Rectal smooth muscle tissue (tissue), 1 donor: ENCODE measurements around the gene ZNF212.
"Not testable (repeated sequence)": the region's sequence is repeated elsewhere in the genome, so short reads cannot be mapped to it uniquely, and the experiment has no call there.

ENCODE experiments used
- H3K27ac ChIP-seq: one replicate; pipeline ENCODE4 v1.7.0; 2013; ENCODE audit warnings: low read depth, low read length, inconsistent platforms
- H3K27me3 ChIP-seq: one replicate; pipeline ENCODE4 v1.7.0; 2013; ENCODE audit warnings: low read length; ENCODE audit not compliant: control insufficient read depth, insufficient read depth
- H3K36me3 ChIP-seq: one replicate; pipeline ENCODE4 v1.7.0; 2013; ENCODE audit warnings: low read length; ENCODE audit not compliant: control insufficient read depth, insufficient read depth
- H3K4me1 ChIP-seq: one replicate; pipeline ENCODE4 v1.7.0; 2013; ENCODE audit warnings: low read length; ENCODE audit not compliant: control insufficient read depth, insufficient read depth
- H3K4me3 ChIP-seq: one replicate; pipeline ENCODE4 v1.7.0; 2013; ENCODE audit warnings: low read length
- H3K9ac ChIP-seq: one replicate; pipeline ENCODE4 v1.7.0; 2013; ENCODE audit warnings: low read length

Gene ZNF212

GRCh38 chr7:149225656-149226055, 13.8 kb upstream of the ZNF212 start:
- Histone ChIP-seq H3K9ac (no peak overlapping the region), H3K36me3 (peaks cover 11% of the 10 kb centered on the region), H3K27ac (no peak overlapping the region), H3K4me3 (no peak overlapping the region), H3K27me3 (no peaks in the 10 kb centered on the region), H3K4me1 (no peaks in the 10 kb centered on the region)

GRCh38 chr7:149226366-149226765, 13.1 kb upstream of the ZNF212 start:
- not testable (repeated sequence) for H3K36me3 ChIP-seq, H3K27ac ChIP-seq

GRCh38 chr7:149226840-149227494, 12.5 kb upstream of the ZNF212 start:
- H3K4me1 ChIP-seq = no peaks in the 10 kb centered on the region
- H3K36me3 ChIP-seq = peaks cover 8% of the 10 kb centered on the region
- no peaks in the 10 kb centered on the region for H3K27me3 ChIP-seq
- no peak overlapping the region for H3K27ac ChIP-seq
- H3K4me3 ChIP-seq = no peak overlapping the region
- no peak overlapping the region for H3K9ac ChIP-seq

More at GRCh38 chr7:149226366-149226765, 13.1 kb upstream of the ZNF212 start:
- not testable (repeated sequence) for H3K4me3 ChIP-seq, H3K27me3 ChIP-seq, H3K9ac ChIP-seq, H3K4me1 ChIP-seq

- no peak overlapping the region for H3K4me3 ChIP-seq
- H3K27ac ChIP-seq = no peak overlapping the region
- H3K9ac ChIP-seq = no peak overlapping the region
- H3K36me3 ChIP-seq = peaks cover 8% of the 10 kb centered on the region
- H3K4me1 ChIP-seq = no peaks in the 10 kb centered on the region
- no peaks in the 10 kb centered on the region for H3K27me3 ChIP-seq
Measured at GRCh38 chr7:149228831-149229471, 10.5 kb upstream of the ZNF212 start.

GRCh38 chr7:149229526-149229925, 9.9 kb upstream of the ZNF212 start:
- Histone ChIP-seq H3K4me3 (no peak overlapping the region), H3K4me1 (no peaks in the 10 kb centered on the region), H3K9ac (no peak overlapping the region), H3K27ac (no peak overlapping the region), H3K36me3 (peaks cover 8% of the 10 kb centered on the region), H3K27me3 (no peaks in the 10 kb centered on the region)

GRCh38 chr7:149232362-149232761, 7.1 kb upstream of the ZNF212 start:
- H3K4me1 ChIP-seq = no peaks in the 10 kb centered on the region
- H3K27ac ChIP-seq = no peak overlapping the region
- H3K9ac ChIP-seq = no peak overlapping the region
- H3K27me3 ChIP-seq = no peaks in the 10 kb centered on the region
- H3K36me3 ChIP-seq = no peaks in the 10 kb centered on the region
- no peak overlapping the region for H3K4me3 ChIP-seq

GRCh38 chr7:149233655-149234204, 5.7 kb upstream of the ZNF212 start:
- H3K4me1 ChIP-seq, H3K4me3 ChIP-seq, H3K27me3 ChIP-seq, H3K36me3 ChIP-seq, H3K27ac ChIP-seq, H3K9ac ChIP-seq: not testable (repeated sequence)

GRCh38 chr7:149237502-149237901, 1.9 kb upstream of the ZNF212 start:
- no peaks in the 10 kb centered on the region for H3K27me3 ChIP-seq
- H3K27ac ChIP-seq = no peak overlapping the region

GRCh38 chr7:149238051-149238450, 1.4 kb upstream of the ZNF212 start:
- Histone ChIP-seq H3K27ac (no peak overlapping the region), H3K4me1 (peaks cover 7% of the 10 kb centered on the region), H3K9ac (no peak overlapping the region), H3K4me3 (no peak overlapping the region), H3K27me3 (no peaks in the 10 kb centered on the region), H3K36me3 (no peaks in the 10 kb centered on the region)

More at GRCh38 chr7:149237502-149237901, 1.9 kb upstream of the ZNF212 start:
- H3K36me3 ChIP-seq = no peaks in the 10 kb centered on the region
- H3K9ac ChIP-seq = no peak overlapping the region
- H3K4me1 ChIP-seq = peaks cover 7% of the 10 kb centered on the region
- no peak overlapping the region for H3K4me3 ChIP-seq

GRCh38 chr7:149240637-149241036, 1.2 kb downstream of the ZNF212 start:
- peaks cover 7% of the 10 kb centered on the region for H3K4me1 ChIP-seq
- H3K4me3 ChIP-seq = peak overlapping the region; percentile 99
- H3K36me3 ChIP-seq = no peaks in the 10 kb centered on the region
- H3K27ac ChIP-seq = no peak overlapping the region
- no peaks in the 10 kb centered on the region for H3K27me3 ChIP-seq
- no peak overlapping the region for H3K9ac ChIP-seq

GRCh38 chr7:149241696-149242095, 2.2 kb downstream of the ZNF212 start:
- H3K27ac ChIP-seq = no peak overlapping the region
- H3K9ac ChIP-seq = no peak overlapping the region

GRCh38 chr7:149245244-149245643, 5.8 kb downstream of the ZNF212 start:
- H3K4me1 ChIP-seq = peaks cover 7% of the 10 kb centered on the region
- no peaks in the 10 kb centered on the region for H3K27me3 ChIP-seq
- H3K4me3 ChIP-seq = no peak overlapping the region
- no peak overlapping the region for H3K27ac ChIP-seq
- H3K36me3 ChIP-seq = no peaks in the 10 kb centered on the region
- no peak overlapping the region for H3K9ac ChIP-seq

More at GRCh38 chr7:149241696-149242095, 2.2 kb downstream of the ZNF212 start:
- no peak overlapping the region for H3K4me3 ChIP-seq
- H3K4me1 ChIP-seq = peaks cover 7% of the 10 kb centered on the region
- H3K27me3 ChIP-seq = no peaks in the 10 kb centered on the region
- H3K36me3 ChIP-seq = no peaks in the 10 kb centered on the region

- Histone ChIP-seq H3K27me3 (no peaks in the 10 kb centered on the region), H3K27ac (no peak overlapping the region), H3K9ac (no peak overlapping the region), H3K4me1 (peaks cover 2% of the 10 kb centered on the region), H3K36me3 (no peaks in the 10 kb centered on the region), H3K4me3 (no peak overlapping the region)
Measured at GRCh38 chr7:149245744-149246143, 6.3 kb downstream of the ZNF212 start.
